Activated CD8-positive, alpha-beta T cell treated with anti-CD3 and anti-CD28 coated beads for 36 hours (primary cell): ENCODE data around the gene TNNT2. TPM values are rescaled to one million over a fixed set of nuclear protein-coding genes. Genes with fewer than 3 reads are reported as not detected.

Experiments used
- ATAC-seq: fragments of 200-7000 bp; cut with Tn5 transposase; one replicate; pipeline ENCODE4 v1.10.0; 2021; ENCODE audit warnings: mild to moderate bottlenecking, moderate library complexity
- CTCF ChIA-PET: fragments of 350-600 bp; sonication (Branson Sonifier 250); formaldehyde crosslinking; loops from one replicate; lab custom pipeline; 2021; ENCODE audit warnings: antibody characterized with exemption; lab: Charles Lee
- POLR2A ChIA-PET: fragments of 350-600 bp; sonication (Branson Sonifier 250); formaldehyde crosslinking; loops from one replicate; lab custom pipeline; 2021; ENCODE audit warnings: antibody characterized with exemption; lab: Charles Lee
- DNase-seq: peaks from one replicate; pipeline ENCODE4 v3.0.0-alpha.2; 2020
- H3K27ac Mint-ChIP-seq: one replicate; pipeline ENCODE4 v1.8.0; 2021; ENCODE audit warnings: mild to moderate bottlenecking, mixed read lengths
- H3K27me3 Mint-ChIP-seq: one replicate; pipeline ENCODE4 v1.8.0; 2021; ENCODE audit warnings: mixed read lengths
- H3K36me3 Mint-ChIP-seq: one replicate; pipeline ENCODE4 v1.8.0; 2021; ENCODE audit warnings: low read depth, mixed read lengths
- H3K4me1 Mint-ChIP-seq: one replicate; pipeline ENCODE4 v1.8.0; 2021; ENCODE audit warnings: low read depth, mixed read lengths
- H3K4me3 Mint-ChIP-seq: one replicate; pipeline ENCODE4 v1.8.0; 2021; ENCODE audit warnings: mild to moderate bottlenecking, moderate library complexity, mixed read lengths
- H3K9me3 Mint-ChIP-seq: one replicate; pipeline ENCODE4 v1.8.0; 2021; ENCODE audit warnings: mixed read lengths
- CTCF ChIP-seq: fragments of 200-600 bp; IDR thresholded peaks from one replicate; pipeline ENCODE4 v1.8.0; 2022; ENCODE audit warnings: antibody characterized with exemption, mild to moderate bottlenecking
- intact Hi-C: fragments of 100-400 bp; cut with micrococcal nuclease; formaldehyde crosslinking; loops from one replicate; pipeline ENCODE4 v1.10.0; 2022
- total RNA-seq, 2 experiments: library from RNA; stranded (reverse); gene quantifications; one replicate each; pipeline ENCODE4 v1.2.3, GENCODE V29; 2021

The TNNT2 gene
- total RNA-seq, 2 experiments from 2014 or later, result not detected

GRCh38 chr1:201351617-201352016, 25.9 kb downstream of the TNNT2 start:
- peaks cover 26% of the 10 kb centered on the region for H3K27me3 Mint-ChIP-seq
- no peaks in the 10 kb centered on the region for H3K36me3 Mint-ChIP-seq
- no peak for DNase-seq
- H3K4me3 Mint-ChIP-seq, result no peak overlapping the region
- ChIA-PET CTCF (no interaction called here), POLR2A (no interaction called here)
- no peak for ATAC-seq
- no peaks in the 10 kb centered on the region for H3K4me1 Mint-ChIP-seq
- no peak for TF ChIP-seq CTCF
- intact Hi-C loops, result no loop called here
- no peaks in the 10 kb centered on the region for H3K9me3 Mint-ChIP-seq
- no peak overlapping the region for H3K27ac Mint-ChIP-seq

- intact Hi-C loops, result no loop called here
- TF ChIP-seq CTCF, result no peak
- Mint-ChIP-seq H3K9me3 (no peaks in the 10 kb centered on the region), H3K4me3 (no peak overlapping the region), H3K4me1 (no peaks in the 10 kb centered on the region), H3K27me3 (peaks cover 27% of the 10 kb centered on the region), H3K27ac (no peak overlapping the region), H3K36me3 (no peaks in the 10 kb centered on the region)
- ChIA-PET CTCF (interaction anchor here (2.3 kb wide), 1 partner anchor 162 kb away, joined by 8 read pairs; no protein-coding TSS in a partner anchor), POLR2A (interaction anchor here (0.9 kb wide), 1 partner anchor 67 kb away, joined by 3 read pairs; no protein-coding TSS in a partner anchor)
- ATAC-seq, result no peak
- no peak for DNase-seq
Observed at GRCh38 chr1:201350884-201351283, 26.6 kb downstream of the TNNT2 start.

GRCh38 chr1:201350361-201350725, 27.1 kb downstream of the TNNT2 start:
- H3K36me3 Mint-ChIP-seq, result no peaks in the 10 kb centered on the region
- POLR2A ChIA-PET, result interaction anchor here (0.9 kb wide), 1 partner anchor 66 kb away, joined by 3 read pairs; no protein-coding TSS in a partner anchor
- H3K27me3 Mint-ChIP-seq, result peaks cover 27% of the 10 kb centered on the region
- DNase-seq (no peak), ATAC-seq (no peak)
- H3K4me3 Mint-ChIP-seq, result no peak overlapping the region
- intact Hi-C loops, result no loop called here
- no peak for TF ChIP-seq CTCF
- H3K9me3 Mint-ChIP-seq, result no peaks in the 10 kb centered on the region
- no peak overlapping the region for H3K27ac Mint-ChIP-seq
- CTCF ChIA-PET, result interaction anchor here (0.8 to 2.3 kb wide), 3 partner anchors 11 to 163 kb away, joined by 3 to 8 read pairs (median 3); no protein-coding TSS in a partner anchor
- no peaks in the 10 kb centered on the region for H3K4me1 Mint-ChIP-seq

GRCh38 chr1:201349092-201349491, 28.4 kb downstream of the TNNT2 start:
- Mint-ChIP-seq H3K4me1 (no peaks in the 10 kb centered on the region), H3K27ac (no peak overlapping the region), H3K36me3 (no peaks in the 10 kb centered on the region), H3K27me3 (peaks cover 23% of the 10 kb centered on the region), H3K4me3 (no peak overlapping the region), H3K9me3 (no peaks in the 10 kb centered on the region)
- POLR2A ChIA-PET, result no interaction called here
- DNase-seq (no peak), ATAC-seq (no peak)
- CTCF ChIA-PET, result interaction anchor here (0.7 to 3.7 kb wide), 13 partner anchors 12 to 185 kb away, joined by 3 to 25 read pairs (median 4); no protein-coding TSS in a partner anchor
- TF ChIP-seq CTCF, result no peak
- intact Hi-C loops, result no loop called here

GRCh38 chr1:201348211-201348566, 29.3 kb downstream of the TNNT2 start:
- intact Hi-C loops, result no loop called here
- H3K9me3 Mint-ChIP-seq, result no peaks in the 10 kb centered on the region
- H3K27ac Mint-ChIP-seq, result no peak overlapping the region
- CTCF ChIA-PET, result interaction anchor here (1.1 to 3.7 kb wide), 13 partner anchors 13 to 94 kb away, joined by 3 to 25 read pairs (median 4); no protein-coding TSS in a partner anchor
- H3K4me1 Mint-ChIP-seq, result no peaks in the 10 kb centered on the region
- peak; percentile 85 for ATAC-seq
- peaks cover 23% of the 10 kb centered on the region for H3K27me3 Mint-ChIP-seq
- POLR2A ChIA-PET, result no interaction called here
- peak; percentile 55 for TF ChIP-seq CTCF
- peak; percentile 56 for DNase-seq
- no peaks in the 10 kb centered on the region for H3K36me3 Mint-ChIP-seq
- no peak overlapping the region for H3K4me3 Mint-ChIP-seq
